ENCODE data around the gene RPP30. TPM values are rescaled to one million over a fixed set of nuclear protein-coding genes. Genes with fewer than 3 reads are reported as not detected.

The RPP30 gene
- total RNA-seq, 1 donor: 43.1 TPM

DNA sequence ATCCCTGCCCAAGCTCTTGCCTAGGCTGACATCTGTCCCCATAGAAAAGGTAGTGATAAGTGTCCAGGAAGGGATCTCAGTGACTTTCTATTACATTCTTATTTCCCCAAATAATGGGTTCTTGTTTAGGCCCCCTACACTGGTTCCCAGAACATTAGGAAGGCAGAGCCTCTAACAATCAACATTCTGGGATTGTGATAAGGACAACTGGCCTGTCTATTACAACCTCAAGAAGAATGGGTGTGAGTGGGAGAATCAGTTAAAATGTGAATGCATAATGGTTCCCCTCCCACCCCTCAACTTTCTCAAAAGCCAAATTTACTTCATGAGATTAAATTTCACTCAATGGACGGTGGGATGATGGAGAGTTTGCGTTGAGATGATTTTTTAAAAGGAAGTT is 55.5 kb downstream of the RPP30 start:
- Histone ChIP-seq H3K27me3 (ENCODE audit: insufficient read depth, low read length) (no peaks in the 10 kb centered on the region), H4K20me1 (ENCODE audit: insufficient read depth, low read length) (no peaks in the 10 kb centered on the region), H3K36me3 (ENCODE audit: insufficient read depth, low read length) (no peaks in the 10 kb centered on the region), H3K4me1 (ENCODE audit: insufficient read depth, low read length) (peaks cover 36% of the 10 kb centered on the region), H2AFZ (ENCODE audit: low read length) (no peak overlapping the region), H3K79me2 (ENCODE audit: insufficient read depth, low read length) (no peaks in the 10 kb centered on the region), H3K4me2 (ENCODE audit: insufficient read depth, low read length) (no peak overlapping the region), H3K9me3 (ENCODE audit: low read depth, low read length) (no peaks in the 10 kb centered on the region), H3K4me3 (ENCODE audit: insufficient read depth, low read length) (no peak overlapping the region), H3K27ac (ENCODE audit: low read depth, low read length) (no peak overlapping the region)
- DNase-seq (ENCODE audit: insufficient read length, low spot score, missing footprints): no peak
- TF ChIP-seq, protein P1, sequence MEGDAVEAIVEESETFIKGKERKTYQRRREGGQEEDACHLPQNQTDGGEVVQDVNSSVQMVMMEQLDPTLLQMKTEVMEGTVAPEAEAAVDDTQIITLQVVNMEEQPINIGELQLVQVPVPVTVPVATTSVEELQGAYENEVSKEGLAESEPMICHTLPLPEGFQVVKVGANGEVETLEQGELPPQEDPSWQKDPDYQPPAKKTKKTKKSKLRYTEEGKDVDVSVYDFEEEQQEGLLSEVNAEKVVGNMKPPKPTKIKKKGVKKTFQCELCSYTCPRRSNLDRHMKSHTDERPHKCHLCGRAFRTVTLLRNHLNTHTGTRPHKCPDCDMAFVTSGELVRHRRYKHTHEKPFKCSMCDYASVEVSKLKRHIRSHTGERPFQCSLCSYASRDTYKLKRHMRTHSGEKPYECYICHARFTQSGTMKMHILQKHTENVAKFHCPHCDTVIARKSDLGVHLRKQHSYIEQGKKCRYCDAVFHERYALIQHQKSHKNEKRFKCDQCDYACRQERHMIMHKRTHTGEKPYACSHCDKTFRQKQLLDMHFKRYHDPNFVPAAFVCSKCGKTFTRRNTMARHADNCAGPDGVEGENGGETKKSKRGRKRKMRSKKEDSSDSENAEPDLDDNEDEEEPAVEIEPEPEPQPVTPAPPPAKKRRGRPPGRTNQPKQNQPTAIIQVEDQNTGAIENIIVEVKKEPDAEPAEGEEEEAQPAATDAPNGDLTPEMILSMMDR (IDR thresholded peaks at IDR 0.05; ENCODE audit: extremely low read depth, low read depth, low read length): no peak

DNA sequence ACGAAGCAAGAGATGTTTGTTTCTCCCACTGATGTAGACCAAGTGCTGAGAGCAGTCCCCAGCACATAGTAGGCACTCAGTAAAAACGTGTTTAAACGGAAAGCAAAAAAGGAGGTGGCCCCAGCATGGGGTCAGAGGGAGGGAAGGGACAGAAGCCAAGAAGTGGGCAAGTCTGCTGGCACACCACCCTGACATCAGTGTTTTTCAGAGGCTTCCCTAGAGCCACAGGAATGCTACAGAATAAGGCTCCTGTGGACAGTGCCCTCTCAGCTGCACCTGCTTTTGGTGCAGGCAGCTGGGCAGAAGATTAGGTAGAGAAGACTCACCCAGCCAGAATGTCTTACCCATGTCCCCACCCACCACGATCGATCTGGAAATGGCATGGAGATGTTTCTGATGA is 57.4 kb downstream of the RPP30 start:
- H3K27ac ChIP-seq (ENCODE audit: low read depth, low read length): peak overlapping the region; percentile 95
- no peak for DNase-seq (ENCODE audit: insufficient read length, low spot score, missing footprints)

DNA sequence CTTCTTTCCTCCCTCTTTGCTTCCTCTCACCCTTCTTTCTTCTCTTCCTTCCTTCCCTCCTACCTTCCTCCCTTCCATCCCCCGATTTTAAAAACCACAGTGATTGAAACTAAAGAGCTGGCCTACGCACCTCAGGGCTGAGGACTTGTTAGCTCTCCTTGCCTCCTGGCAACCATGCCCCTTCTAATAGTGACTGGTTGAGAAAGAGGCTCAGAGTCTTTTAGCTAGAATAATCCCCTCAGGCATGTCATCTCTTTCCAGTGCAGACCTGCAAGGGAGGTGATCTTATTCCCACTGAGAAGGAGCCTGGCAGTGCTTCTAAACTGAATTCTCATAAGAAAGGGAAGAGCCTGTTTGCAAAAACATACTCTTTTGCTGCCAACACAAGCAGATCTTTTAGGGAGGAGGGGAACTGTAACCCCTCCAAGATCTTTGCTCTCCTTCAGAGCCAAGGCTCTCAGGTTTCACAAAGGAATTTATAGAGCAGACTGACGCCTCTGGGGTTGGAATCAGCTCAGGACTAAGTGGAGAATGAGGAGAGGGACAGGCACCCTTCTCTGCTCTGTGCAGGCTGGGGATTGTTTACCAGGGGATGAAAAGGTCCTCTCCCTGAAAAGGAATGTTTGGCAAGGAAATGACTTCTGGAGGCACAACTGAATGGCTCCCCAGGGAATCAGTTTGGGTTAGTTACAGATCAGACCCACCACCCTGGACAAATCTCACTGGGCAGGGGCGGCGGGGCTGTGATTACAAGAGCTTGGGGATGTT is 58.5 kb downstream of the RPP30 start:
- H3K27me3 ChIP-seq (ENCODE audit: insufficient read depth, low read length): no peaks in the 10 kb centered on the region
- TF ChIP-seq, protein P1 (IDR thresholded peaks at IDR 0.05; ENCODE audit: extremely low read depth, low read depth, low read length): no peak
- no peak overlapping the region for H2AFZ ChIP-seq (ENCODE audit: low read length)
- H3K9me3 ChIP-seq (ENCODE audit: low read depth, low read length): no peaks in the 10 kb centered on the region
- peak; percentile 50 for DNase-seq (ENCODE audit: insufficient read length, low spot score, missing footprints)
- peak overlapping the region; percentile 76 for H3K4me2 ChIP-seq (ENCODE audit: insufficient read depth, low read length)
- H3K27ac ChIP-seq (ENCODE audit: low read depth, low read length): peak overlapping the region; percentile 95
- no peaks in the 10 kb centered on the region for H3K79me2 ChIP-seq (ENCODE audit: insufficient read depth, low read length)
- peak overlapping the region; percentile 32 for H3K4me3 ChIP-seq (ENCODE audit: insufficient read depth, low read length)
- peaks cover 38% of the 10 kb centered on the region for H3K4me1 ChIP-seq (ENCODE audit: insufficient read depth, low read length)
- no peaks in the 10 kb centered on the region for H3K36me3 ChIP-seq (ENCODE audit: insufficient read depth, low read length)
- no peaks in the 10 kb centered on the region for H4K20me1 ChIP-seq (ENCODE audit: insufficient read depth, low read length)

More for the DNA sequence above, 57.4 kb downstream of the RPP30 start:
- H2AFZ ChIP-seq (ENCODE audit: low read length): no peak overlapping the region
- H3K4me3 ChIP-seq (ENCODE audit: insufficient read depth, low read length): no peak overlapping the region
- no peaks in the 10 kb centered on the region for H3K9me3 ChIP-seq (ENCODE audit: low read depth, low read length)
- no peak overlapping the region for H3K4me2 ChIP-seq (ENCODE audit: insufficient read depth, low read length)
- no peaks in the 10 kb centered on the region for H4K20me1 ChIP-seq (ENCODE audit: insufficient read depth, low read length)
- peaks cover 36% of the 10 kb centered on the region for H3K4me1 ChIP-seq (ENCODE audit: insufficient read depth, low read length)
- no peaks in the 10 kb centered on the region for H3K79me2 ChIP-seq (ENCODE audit: insufficient read depth, low read length)
- TF ChIP-seq, protein P1 (IDR thresholded peaks at IDR 0.05; ENCODE audit: extremely low read depth, low read depth, low read length): no peak
- H3K27me3 ChIP-seq (ENCODE audit: insufficient read depth, low read length): no peaks in the 10 kb centered on the region
- no peaks in the 10 kb centered on the region for H3K36me3 ChIP-seq (ENCODE audit: insufficient read depth, low read length)

DNA sequence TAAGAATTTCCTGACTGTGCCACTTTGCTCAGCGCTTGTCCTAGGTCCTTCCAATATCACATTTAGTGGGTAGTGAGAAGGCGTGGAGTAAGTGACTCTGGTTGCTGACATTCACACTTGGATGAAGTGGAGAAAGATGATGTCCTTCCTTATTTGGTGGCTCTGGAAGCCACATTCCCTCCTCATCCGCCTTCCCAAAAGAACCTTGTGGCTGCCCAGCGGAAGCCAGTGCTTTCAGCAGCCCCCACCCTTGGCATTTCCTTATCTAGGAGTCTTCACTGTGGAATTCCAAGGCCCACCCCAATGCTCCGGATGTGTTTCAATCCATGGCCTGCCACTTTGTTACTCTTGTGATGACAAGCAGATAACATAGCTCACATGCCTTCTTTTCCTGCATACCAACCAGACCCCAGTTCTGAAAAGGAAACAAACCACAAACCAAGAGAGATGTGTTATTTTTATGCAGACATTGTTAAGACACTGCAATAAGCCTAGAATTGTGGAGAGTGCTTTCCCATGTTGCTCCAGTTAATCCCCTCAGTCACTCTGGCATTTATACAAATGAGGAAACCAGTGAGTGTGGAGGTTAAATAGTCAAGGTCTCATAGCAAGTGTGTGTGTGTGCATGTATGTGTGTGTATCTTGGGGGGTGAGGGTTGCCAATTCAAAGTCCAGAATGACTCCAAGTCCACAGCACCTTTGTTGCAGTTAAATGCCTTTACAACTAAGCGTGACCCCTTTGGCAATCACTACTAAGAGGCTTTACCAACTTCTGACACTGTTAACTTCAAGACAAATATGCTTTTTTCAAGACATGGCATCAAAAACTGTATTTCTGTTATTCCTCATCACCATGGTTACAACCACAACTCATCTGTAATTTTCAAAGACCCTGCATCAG is 59.4 kb downstream of the RPP30 start:
- Histone ChIP-seq H2AFZ (ENCODE audit: low read length) (no peak overlapping the region), H4K20me1 (ENCODE audit: insufficient read depth, low read length) (no peaks in the 10 kb centered on the region), H3K27me3 (ENCODE audit: insufficient read depth, low read length) (no peaks in the 10 kb centered on the region), H3K4me1 (ENCODE audit: insufficient read depth, low read length) (peaks cover 47% of the 10 kb centered on the region), H3K27ac (ENCODE audit: low read depth, low read length) (peak overlapping the region; percentile 95), H3K79me2 (ENCODE audit: insufficient read depth, low read length) (no peaks in the 10 kb centered on the region), H3K36me3 (ENCODE audit: insufficient read depth, low read length) (no peaks in the 10 kb centered on the region), H3K4me2 (ENCODE audit: insufficient read depth, low read length) (peak overlapping the region; percentile 76), H3K4me3 (ENCODE audit: insufficient read depth, low read length) (peak overlapping the region; percentile 32), H3K9me3 (ENCODE audit: low read depth, low read length) (no peaks in the 10 kb centered on the region)
- DNase-seq (ENCODE audit: insufficient read length, low spot score, missing footprints): peak; percentile 84
- TF ChIP-seq, protein P1 (IDR thresholded peaks at IDR 0.05; ENCODE audit: extremely low read depth, low read depth, low read length): no peak
